ENCODE results near the gene APOA1.

- TF ChIP-seq CTCF (IDR thresholded peaks at IDR 0.05) (no peak), POLR2A (IDR thresholded peaks at IDR 0.05) (no peak)
Measured at GRCh38 chr11:116869610-116870009, 32.2 kb upstream of the APOA1 start.

Data from testis (tissue), 2 donors.